GM21447 (cell line): ENCODE measurements around the gene NAXD.
"Not testable (repeated sequence)": the region's sequence is repeated elsewhere in the genome, so short reads cannot be mapped to it uniquely, and the experiment has no call there.

Experiments used
- ATAC-seq: cut with Tn5 transposase; IDR thresholded peaks from one replicate; pipeline ENCODE4 v1.9.1; 2021; ENCODE audit not compliant: unreplicated experiment

The NAXD gene

DNA sequence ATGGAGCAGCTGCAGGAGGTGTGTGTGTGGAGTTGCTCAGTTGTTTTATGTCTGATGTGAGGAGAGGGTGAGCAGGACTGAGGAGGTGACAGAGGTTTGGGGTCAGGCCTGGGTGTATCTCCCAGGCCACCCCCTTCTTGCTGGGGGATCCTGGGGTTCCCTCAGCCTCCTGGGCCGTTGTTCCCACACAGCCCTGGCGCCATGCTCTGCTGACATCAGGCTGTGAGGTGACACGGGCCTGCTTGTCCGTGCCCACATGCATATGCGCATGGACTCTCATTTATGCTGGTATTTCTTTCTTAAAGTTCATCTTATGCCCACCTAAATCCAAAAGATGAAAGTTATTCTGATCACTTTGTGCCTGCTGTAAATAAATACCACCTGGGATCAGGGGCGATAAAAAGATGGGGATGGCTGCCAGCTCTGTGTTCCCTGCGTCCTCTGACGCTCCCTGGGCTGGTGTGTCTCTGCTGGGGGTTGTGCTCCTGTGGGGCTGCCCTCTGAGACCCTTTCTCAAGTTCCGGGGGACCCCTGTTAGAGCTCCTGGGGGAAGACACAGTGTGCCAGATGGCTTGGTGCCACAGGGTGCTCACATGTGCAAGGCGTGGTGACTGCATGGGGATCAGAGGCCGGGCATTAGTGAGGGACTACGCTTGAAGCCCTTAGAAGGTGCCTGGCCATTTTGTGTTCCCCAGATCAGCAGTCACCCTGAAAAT, 12.6 kb downstream of the NAXD start:
- ATAC-seq, result no peak

- no peak for ATAC-seq
Observed at GRCh38 chr13:110628477-110628793, 13.1 kb downstream of the NAXD start.

DNA sequence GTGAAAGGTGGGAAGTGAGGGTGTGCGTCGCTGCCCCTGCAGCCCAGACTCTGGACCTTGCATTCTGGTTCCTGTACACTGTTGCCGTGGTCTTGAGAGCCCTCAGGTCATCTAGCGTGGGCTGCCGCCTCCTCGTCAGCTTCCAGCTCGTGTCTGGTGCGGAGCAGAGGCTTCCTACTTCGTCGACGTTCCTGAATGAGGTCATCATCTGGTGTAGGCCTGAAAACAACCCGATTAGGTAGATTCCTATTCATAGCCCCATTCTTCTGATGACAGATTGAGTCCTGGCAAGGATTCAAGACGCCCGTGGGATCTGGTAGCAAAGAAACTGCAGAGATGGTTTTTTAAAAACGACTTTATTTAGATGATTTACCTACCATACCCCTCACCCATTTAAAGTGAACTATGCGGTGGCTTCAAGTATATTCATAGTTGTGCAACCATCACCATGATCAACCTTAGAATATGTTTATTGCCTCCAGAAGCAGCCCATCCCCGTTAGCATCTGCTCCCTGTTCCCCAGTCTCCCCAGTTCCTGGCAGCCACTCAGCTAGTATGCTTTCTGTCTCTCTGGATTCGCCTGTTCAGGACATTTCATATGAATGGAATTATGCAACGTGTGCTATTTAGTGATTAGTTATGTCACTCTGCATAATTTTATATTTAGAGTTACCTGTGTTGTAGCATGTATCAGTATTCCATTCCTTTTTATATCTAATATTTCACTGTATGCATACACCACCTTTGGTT, 13.8 kb downstream of the NAXD start:
- no peak for ATAC-seq

DNA sequence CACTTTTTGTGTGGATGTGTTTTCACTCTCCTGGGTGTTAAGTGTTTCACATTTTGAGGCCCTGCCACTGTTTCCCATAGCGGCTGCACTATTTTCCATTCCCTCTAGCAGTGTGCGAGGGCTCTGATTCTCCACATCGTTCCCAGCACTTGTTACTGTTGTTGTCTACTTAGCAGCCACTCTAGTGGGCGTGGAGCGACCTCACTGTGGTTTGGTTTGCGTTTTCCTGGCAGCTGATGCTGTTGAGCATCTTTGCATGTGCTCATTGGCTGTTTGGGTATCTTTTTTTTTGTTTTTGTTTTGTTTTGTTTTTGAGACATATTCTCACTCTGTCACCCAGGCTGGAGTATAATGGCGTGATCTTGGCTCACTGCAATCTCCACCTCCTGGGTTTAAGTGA, 14.4 kb downstream of the NAXD start:
- ATAC-seq, result no peak

- no peak for ATAC-seq
Observed at GRCh38 chr13:110630566-110631119, 15.3 kb downstream of the NAXD start.

DNA sequence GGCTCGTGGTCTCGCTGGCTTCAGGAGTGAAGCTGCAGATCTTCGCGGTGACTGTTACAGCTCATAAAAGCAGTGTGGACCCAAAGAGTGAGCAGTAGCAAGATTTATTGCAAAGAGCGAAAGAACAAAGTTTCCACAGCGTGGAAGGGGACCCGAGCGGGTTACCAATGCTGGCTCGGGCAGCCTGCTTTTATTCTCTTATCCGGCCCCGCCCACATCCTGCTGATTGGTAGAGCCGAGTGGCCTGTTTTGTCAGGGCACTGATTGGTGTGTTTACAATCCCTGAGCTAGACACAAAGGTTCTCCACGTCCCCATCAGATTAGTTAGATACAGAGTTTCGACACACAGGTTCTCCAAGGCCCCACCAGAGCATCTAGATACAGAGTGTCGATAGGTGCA, 16.9 kb downstream of the NAXD start:
- ATAC-seq, result not testable (repeated sequence)

GRCh38 chr13:110633776-110634175, 18.4 kb downstream of the NAXD start:
- ATAC-seq, result no peak

DNA sequence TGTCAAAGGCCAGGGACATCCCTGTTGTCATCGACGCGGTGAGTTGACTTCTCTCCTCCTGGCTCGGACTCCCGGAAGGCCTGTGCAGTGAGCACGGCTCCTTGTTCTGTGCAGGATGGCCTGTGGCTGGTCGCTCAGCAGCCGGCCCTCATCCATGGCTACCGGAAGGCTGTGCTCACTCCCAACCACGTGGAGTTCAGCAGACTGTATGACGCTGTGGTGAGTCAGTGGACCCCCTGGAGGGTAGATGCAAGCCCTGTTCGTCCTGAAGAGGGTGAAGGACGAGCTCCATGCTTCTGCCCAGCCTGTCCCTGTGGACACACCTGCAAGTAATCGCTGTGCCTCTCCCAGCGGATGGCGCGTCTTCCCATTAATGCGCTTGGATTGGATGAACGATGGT, 19.2 kb downstream of the NAXD start:
- no peak for ATAC-seq

GRCh38 chr13:110635405-110636002, 20.2 kb downstream of the NAXD start:
- no peak for ATAC-seq

- ATAC-seq, result no peak
Observed at GRCh38 chr13:110636053-110636475, 20.7 kb downstream of the NAXD start.

DNA sequence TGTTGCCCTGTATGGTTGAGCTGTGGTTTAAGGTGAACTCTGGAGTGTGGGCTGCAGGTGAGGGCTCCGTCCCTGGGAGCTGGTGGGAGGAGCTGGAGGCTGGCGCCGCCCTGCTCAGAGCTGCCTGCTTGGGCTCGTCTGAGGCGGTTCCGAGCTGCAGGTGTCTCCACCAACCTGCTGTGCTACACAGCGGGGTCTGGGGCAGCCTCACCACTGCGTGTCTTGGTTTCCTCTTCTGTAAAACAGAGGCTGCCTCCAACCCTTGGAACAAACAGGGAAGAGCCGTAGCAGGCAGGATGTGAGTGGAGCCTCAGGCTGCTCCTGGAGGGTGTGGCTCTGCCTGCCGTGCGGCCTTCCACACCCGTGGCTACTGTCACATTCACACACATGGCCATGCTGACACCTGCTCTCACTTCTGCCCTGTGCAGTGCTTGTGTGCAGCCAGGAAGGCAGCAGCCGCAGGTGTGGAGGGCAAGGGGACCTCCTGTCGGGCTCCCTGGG, 21.4 kb downstream of the NAXD start:
- no peak for ATAC-seq

GRCh38 chr13:110637275-110637674, 21.9 kb downstream of the NAXD start:
- ATAC-seq, result no peak

- no peak for ATAC-seq
Observed at GRCh38 chr13:110637747-110638146, 22.4 kb downstream of the NAXD start.

GRCh38 chr13:110638257-110638656, 22.9 kb downstream of the NAXD start:
- ATAC-seq, result no peak

- ATAC-seq, result no peak
Observed at GRCh38 chr13:110638814-110639806, 23.8 kb downstream of the NAXD start.

- no peak for ATAC-seq
Observed at GRCh38 chr13:110639935-110640334, 24.6 kb downstream of the NAXD start.

- ATAC-seq, result no peak
Observed at GRCh38 chr13:110640591-110641029, 25.3 kb downstream of the NAXD start.

- no peak for ATAC-seq
Observed at GRCh38 chr13:110641055-110642015, 26.0 kb downstream of the NAXD start.

DNA sequence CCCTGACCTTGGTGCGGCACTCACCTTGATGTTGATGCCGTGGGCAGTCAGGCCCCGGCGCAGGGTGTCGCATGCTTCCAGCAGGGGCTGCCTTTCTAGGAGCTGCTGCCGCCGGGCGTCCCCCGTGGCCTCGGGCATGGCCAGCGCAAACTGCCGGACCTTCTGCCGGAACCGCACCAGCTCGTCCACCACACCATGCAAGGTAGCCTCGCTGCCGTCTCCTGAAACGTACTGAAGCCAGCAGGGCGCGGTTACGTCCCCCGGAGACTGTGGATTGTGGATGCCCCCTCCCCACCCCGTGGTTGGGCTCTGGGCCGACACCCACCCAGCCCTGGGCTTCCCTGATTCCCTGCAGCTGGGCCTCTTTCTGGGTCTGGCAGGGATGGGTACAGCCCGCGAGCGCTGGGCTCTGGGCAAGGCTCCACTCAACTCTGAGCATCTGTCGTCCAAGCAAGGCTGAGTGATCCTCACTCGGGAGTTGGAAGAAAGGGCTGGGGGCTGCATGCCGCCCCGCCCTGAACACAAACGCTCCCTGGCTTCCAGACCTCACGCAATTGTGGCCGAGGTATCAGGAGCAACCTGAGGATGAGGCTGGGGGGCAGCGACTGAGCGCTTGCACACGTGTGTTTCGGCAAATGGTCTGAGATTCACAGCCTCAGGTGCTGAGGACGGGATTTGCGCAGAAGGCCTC, 27.1 kb downstream of the NAXD start:
- no peak for ATAC-seq
